Stimulated activated CD8-positive, alpha-beta memory T cell treated with anti-CD3 and anti-CD28 coated beads, Interleukin-15, amount 100 ng/mL, for 48 hours (primary cell): Measurements from ENCODE around the gene CTBP1.
A peak's percentile ranks its signal among the peaks of the same experiment; 100 is the strongest.

Experiments used
- DNase-seq, 2 donors: peaks; one replicate each; pipeline ENCODE4 v3.0.0-alpha.2; 2020; ENCODE audit warnings: low read depth in 2 of 2

CTBP1 gene

DNA sequence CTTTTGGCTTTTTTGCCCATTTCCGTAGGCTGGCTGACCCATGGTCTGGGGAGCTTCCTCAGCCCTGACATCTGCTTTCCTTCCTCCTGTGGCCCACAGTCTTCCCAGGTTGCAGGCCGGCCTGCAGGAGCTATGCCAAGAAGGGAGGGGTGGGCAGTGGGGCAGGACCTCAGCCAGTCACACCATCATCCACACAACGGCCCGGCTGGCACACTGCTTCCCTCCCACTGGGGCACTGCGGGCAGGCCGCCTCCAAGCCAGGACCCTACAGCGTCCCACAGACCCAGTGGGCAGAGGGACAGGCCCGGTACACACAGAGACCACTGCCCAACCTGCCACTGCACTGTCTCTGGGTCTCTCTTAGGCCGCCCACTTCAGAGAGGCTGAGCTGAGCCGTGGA lies 38.0 kb downstream of the CTBP1 start:
- no peak for DNase-seq

DNA sequence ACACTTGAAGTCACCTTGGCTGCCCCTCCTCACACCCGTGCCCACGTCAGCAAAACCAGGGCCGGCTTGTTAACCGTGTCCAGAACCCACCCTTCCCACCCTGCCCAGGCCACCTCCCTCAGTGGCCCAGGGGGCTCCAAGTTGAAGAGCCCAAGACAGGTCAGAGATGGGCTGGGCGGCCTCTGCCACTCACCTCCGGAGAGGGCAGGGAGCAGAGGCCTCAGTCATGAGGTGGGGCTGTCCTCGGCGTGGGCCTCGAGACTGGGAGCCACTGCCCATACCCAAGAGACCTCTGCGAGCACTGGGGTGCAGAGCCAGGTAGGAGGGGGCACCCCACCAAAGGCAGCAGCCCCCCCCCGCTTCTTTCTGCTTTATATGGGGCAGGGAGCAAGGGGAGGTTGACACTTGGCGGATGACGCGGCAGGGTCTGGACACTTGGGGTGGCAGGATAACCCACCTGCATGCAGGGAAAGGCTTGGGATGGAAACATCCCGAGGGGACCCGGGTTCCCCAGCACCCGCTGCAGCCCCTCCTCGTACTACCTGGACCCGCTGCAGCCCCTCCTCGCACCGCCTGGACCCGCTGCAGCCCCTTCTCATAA lies 38.6 kb downstream of the CTBP1 start:
- no peak for DNase-seq

DNA sequence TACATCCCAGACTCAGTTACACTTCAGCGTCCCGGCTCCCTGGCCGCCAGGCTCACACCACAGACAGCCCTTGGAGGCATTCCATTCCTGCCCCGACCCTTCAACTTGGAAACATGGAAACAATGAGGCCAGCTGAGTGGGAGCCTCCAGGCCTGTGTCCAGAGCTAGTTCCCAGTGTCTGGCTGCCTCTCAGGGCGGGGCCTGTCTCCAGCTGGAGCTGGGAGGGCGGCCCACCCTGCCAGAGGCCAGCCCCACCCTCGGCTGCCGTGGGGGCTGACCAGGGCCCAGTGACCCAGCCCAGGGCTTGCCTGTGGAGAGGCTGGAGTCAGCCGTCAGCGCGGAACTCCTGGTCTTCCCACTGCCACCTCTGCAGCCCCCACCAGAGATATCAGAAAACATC lies 39.1 kb downstream of the CTBP1 start:
- no peak for DNase-seq

DNA sequence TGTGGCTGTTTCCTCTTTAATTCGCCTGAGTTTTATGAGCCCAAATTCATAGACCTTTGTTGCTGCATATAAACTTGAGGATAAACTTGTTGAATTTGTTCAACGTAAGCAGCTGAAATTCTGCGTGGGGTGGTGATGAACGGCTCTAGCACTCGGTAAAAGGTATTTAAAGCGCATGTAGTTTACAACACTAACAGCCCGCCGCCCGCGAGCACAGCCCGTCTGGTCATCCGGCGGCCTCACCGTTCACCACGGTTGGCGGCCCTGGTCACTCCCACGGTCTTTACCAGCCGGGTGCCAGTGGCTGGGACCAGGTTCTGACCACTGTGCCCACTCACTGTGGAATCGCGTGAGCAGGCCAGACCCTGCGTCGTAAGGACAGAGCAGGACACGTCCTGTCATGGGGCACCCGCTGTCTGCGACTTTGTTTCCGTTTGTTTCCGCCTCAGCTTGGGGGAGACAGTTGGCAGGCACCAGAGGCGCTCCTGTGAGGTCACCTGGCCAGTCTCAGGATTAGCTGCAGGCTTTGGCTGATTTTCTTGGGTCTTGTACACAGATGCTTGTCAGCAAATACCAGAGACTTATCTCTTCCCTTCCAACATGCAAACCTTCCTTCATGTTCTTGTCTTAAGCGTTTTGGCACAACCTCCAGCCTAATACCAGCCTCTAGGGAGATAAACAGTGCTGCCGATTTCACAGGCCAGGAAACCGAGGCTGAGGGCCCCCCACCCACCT lies 39.8 kb downstream of the CTBP1 start:
- no peak for DNase-seq

DNA sequence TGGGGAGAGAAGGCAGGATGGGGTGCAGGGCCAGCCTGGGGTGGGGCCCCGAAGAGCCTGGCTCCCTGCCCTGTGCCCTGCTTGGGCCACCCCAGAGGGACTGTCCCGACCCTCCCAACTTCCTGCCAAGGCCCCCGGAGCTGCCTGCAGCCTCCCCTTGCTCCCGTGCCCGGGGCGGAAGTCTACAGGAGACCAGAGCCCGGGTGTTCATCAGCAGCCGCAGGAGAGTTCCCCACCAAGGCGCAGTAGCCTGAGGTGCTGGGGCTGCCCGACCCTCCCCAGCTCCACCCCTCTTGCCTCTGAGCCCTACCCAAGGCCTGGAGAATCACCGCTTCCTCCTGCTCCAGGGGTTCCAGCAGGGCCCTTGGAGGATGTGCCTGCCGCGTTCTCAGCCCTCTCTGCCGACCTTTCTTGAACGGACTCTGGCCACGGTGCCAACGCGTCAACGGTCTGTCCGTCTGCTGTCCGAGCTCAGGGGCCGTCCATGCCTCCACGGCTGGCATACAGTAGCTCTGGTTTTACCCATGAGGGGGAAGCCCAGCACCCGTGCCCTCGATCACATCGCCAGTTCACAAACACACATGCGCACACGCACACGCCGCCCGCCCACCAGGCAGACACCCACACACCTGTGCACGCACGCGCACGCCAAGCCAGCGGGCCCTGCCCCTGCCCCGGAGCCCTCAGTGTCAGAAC lies 40.5 kb downstream of the CTBP1 start:
- no peak for DNase-seq

DNA sequence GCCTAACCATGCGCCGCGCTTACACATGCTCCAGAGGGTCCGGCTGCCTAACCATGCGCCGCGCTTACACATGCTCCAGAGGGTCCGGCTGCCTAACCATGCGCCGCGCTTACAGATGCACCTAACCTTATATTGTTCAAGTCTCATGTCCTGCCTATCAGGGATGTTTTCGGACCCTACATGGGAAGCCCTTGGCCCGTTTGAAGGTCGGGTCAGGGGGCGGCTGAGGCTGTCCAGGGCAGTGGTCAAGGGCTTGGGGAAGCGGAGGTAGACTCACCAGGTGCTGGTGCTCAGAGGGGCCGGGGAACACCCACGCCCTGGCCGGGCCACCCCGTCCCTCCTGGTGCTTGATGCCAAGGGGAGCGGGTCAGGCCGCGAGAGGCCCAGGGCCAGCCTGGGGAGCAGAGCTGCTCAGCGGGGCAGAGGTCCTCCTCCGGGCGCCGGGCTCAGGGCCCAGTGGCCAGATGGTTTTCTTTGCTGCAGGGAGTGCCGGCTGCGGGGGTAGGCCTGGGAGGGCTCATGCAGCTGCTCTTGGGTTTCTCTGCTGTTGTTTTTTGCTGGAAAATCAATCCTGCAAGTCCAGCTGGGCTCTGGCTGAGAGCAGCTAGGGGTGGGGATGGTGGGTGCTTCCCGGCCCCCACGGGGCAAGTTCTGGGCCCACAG lies 41.2 kb downstream of the CTBP1 start:
- DNase-seq, result no peak

DNA sequence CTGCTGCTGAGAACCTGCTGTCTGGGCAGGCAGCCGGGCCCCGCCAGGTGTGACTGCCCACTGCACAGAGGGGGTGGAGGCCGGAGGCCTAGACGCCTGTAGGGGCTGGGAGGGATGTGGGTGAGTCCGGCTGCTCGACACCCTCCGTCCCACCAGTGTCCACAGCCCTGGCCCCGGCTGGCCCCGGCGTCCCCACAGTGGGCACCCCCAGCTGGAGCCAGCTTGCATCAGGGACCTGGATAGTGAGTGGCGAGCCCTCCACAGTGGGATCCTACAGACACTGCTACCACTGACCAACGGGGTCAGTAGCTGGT lies 41.8 kb downstream of the CTBP1 start:
- DNase-seq, result no peak

DNA sequence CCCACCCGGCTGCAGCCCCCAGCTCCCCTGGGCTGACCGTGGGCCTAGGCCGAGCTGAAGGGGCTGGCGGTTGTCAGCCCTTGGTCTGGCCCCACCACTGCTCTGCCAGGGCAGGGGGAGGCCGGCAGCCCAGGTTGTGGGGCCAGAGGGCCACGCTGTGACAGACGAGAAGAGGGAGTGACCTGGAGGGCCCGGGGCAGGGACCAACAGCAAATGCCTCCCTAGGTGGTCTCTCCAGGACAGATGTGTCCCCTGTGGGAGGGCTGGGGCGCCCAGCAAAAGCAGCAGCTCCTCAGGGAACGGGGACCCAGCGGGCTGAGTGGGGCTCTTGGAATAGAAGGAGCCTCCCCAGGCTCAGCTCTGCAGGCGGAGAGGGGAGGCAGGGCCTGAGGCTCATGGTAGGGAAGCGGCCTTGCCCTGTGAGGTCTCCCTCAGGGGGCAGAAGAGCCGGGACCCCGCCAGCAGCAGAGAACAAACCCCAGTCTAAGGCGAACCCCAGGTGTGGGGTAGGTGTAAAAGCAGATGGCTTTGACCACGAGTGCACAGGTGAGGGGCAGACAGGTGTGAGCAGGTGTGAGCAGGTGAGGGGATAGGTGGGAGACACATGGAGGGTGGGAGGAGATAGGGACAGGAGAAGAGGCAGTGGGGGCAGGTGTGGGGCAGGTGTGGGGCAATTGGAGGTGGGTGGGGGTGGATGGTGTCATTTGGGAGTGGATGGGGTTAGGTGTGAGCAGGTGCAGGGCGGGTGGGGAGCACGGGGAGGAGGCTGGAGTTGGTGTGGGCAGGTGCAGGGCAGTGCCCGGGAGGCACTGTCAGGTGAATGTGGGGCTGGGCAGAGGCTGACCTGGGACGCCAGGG lies 42.4 kb downstream of the CTBP1 start:
- no peak for DNase-seq

DNA sequence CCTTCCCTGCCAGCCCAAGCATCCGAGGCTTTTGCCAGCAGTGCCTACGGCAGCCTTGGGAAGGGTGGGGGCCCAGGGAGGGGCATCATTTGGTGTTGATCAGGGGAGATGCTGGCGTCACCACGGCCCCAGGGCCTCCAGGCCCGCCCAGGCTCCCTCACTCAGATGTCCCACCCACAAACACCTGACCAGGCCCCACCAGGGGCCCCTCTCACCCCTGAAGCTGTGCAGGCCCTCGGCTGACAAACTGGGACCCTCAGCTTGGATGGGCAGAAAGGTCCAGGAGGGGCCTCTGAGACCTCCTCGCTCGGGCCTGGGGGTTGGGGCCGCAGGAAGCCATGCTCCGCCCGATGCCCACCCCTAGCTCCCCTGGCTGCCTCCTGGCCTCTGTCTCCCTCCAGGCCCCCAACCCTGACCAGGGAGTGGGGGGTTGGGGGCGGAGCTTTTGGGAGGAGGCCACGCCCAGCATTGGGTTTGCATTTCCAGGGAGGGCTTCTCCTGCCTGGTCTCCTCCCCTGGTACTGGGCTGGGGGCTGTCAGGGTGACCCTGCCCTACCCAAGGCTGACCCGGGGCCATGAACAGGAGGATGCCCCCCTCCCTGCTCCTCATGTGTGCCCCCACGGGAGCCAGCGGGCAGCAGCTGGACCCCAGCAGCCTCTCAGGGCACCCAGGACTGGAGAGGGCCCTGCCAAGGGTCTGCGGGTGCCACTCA lies 43.2 kb downstream of the CTBP1 start:
- no peak for DNase-seq

DNA sequence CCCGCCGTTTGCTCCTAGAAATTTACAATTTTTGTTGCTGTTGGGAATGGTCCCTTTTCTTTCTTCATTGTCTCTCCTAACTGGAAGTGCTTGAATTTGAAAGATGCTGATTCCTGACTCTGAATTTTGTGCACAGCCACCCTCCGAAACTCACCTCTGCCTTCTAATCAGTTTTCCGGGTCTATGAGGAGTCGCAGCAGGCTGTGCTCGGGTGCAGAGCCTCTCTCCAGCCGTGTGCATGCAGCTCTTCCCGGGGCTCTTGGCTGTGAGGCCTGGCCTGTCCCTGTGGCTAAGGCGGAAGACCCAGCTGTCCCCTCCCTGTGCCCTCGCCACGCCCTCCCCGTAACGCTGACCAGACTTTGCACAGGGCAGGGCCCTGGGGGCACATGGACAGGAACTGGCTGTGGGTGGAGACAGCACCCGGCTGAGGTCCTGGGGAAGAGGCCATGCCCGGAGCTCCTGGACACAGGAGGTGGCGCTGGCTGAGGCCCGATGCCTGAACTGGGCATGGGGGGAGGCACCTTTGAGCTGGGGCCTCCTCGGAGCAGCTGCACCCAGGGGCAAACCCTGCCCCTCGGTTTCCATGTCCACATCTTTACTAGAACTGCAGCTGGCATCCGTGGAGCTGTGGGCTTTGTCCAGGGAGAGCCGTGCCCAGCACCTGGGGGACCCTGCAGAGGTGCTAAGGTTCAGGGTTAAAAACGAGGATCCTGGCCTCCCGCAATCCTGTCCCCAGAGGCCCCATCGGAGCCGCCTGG lies 43.9 kb downstream of the CTBP1 start:
- no peak for DNase-seq

DNA sequence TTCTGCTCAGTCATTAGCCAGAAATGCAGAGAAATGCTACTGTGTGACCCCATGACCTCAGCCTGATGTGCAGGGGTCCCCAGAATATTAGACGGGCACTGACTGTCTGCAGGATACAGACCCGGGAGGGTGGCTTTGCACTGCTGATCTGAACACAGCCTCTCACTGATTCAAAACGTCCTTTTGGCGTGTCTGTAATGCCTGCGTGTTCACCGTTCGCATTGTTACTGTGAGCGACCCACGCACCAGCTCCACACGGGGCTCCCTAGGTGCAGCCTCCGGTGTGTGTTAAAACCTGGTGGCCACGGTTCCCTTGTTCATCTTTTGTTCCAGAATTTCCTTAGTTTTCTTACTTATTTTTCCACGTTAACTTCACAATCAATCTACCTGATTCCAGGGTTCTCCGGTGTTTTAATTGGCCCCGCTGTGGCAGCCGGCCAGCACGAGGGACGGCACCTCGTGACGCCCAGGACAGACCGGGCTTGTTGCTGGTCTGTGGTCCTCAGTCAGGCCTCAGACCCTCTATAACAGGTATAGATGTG lies 44.6 kb downstream of the CTBP1 start:
- DNase-seq, result no peak

DNA sequence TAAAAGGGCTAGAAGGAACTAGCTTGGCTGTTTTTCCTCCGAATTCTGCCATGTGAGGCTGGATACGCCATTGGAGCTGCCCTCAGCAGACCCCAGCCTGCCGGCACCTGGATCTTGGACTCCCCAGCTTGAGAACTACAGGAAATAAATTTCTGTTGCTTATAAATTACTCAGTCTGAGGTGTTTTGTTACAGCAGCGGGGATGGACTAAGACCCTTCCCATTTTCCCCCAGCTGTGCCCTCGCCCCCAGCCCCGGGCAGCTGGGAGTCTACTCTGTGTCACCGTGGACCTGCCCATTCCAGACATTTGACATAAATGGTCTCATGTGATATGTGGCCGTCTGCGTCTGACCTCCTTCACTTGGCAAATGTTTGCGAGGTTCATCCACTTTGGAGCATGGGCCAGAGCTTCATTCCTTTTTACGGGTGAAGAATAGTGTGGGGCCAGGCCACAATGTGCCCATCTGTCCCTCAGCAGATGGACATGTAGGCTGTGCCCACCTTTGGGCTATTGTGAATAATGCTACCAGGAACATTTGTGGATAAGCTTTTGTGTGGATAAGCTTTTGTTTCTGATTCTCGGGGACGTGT lies 45.8 kb downstream of the CTBP1 start:
- no peak for DNase-seq

DNA sequence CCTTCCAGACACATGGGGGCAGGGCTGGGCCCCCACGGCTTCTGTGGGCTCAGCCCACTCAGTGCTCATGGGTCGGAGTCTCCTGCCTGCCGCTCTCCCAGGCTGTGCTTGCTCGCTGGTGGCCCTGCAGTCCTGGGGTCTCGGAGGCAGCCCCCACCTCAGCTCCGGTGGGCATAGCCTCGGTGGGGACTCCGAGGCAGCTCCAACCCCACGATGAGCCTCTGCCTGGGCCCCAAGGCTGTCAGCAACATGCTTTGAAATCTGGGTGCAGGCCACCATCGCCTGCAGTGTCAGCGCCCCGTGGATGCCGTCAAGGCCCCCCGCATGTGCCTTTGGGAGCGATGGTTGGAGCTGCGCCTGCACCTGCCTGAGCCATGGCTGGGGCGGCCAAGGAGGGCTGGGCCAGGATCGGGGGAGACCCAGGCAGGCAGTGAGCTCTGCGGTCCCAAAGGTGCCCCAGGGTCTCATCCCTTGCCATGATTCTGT lies 46.4 kb downstream of the CTBP1 start:
- DNase-seq, result no peak

DNA sequence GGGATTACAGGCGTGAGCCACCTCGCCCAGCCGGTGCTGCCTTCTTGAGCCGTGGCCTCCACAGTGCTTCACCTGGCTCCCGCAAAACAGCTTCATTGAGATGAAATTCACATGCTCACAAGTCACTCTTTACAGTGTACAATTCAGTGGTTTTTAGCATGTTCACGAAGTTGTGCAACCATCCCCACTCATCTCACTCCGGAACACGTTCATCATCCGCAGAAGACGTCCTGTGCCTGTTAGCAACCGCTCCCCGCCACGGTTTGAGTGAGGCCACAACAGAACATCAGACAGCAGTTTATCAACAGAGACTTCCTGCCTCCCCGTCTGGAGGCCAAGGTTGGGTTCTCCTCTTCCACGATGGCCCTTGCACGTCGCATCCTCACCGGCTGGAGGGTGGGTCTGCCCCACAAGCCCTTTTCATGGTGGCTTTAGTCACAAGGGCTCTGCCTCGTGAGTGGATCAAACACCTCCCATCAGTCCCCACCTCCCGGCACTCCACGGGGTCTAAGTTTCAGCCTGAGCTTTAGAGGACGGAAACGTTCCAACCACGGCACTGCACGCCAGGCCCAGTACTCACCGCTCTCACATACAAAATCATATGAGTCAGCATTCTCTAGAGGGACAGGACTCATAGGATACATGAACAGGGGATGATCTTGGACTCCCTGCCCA lies 46.9 kb downstream of the CTBP1 start:
- peak; percentile 73 to 78 for DNase-seq

DNA sequence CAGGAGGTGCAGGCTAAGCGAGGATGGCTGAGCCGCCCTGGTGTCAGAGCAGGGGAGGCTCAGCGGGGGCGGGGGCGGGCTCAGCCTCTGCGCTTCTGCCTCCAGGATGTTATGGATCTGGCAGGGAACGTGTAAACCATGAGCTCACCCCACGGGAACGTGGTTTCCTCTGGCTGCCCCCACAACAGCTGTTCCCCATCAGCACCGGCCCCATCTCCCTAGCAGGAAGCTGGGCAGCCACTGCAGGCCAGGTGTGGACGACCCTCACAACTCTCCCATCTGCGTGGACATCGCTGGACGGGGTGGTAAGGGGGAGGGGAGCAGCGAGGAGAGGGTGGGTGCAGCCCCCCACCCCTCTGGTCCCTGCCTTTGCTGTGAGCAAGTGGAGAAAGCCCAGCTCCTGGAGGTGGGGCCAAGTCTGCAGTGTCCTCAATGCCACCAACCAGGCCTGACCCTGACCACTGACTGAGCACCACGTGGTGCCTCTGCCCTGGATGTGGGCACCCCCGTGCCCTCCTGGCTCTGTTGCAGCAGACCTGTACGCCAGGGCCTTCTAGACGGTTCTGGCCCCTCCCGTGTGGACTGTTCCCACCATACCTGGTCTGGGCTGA lies 48.4 kb downstream of the CTBP1 start:
- DNase-seq, result no peak

DNA sequence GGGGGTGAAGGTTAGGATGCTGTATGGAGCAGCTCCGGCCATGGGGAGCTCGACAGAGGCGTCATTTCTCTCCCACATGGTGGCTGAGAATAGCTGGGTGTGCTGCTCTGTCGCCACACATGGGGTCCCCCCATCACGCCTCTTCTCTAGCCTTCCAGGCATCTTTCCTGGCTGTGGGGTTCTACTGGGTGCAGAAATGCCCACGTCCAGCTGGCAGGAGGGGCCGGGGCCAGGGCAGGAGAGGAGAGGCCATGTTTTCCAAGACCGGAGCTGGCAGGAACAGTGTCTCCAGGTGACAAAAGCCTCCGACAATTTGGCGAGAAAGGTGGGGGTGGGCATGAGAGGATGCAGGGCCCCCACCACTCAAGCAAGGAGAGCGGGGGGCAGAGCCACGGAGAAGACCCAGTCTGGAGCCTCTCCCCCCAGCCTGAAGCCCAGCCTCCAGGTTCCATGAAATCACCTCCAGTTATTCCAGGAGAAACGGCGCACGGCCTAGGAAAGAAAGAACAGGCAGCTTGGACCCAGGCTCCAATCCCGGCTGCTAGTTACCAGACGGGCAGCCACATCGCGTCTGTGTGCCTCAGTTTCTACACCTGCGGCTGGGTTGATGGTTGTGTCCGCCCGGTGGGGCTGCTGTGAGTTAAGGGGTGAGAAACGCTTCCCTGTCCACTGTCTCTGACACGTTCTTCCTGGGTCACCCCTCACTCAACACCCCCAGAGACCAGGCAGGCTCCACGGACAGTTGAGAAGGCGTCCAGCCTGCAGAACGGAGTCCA lies 49.2 kb downstream of the CTBP1 start:
- DNase-seq, result no peak

DNA sequence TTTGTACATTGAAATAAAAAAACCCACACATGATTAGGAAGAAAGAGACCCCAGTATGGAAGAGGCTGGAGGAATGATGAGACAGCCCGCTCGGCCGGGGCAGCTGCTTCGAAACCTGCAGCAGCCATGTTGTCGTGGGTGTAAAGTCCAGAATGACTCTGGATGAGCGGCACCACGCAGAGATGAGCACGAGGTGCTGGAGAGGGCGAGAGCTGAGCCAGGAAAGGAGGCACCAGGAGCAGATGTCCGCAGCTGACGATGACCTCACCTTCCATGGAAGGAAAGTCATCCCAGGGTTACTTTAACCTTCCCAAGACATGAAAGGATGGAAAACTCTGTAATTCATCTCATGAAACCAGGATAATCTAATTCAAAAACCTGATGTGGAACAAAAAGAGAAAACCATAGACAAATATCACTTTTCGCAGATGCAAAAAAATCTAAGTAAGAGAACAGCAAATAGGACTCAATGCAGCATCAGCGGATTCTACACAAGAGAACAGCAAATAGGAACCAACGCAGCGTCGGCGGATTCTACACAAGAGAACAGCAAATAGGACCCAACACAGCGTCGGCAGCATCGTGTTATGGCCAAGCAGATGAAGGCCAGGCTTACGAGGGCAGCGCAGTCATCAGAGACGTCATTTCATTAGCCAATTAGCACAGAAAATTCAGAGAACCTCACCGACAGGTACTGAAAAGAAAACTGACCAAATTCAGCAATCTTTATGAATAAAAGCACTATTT lies 50.7 kb downstream of the CTBP1 start:
- no peak for DNase-seq
